Mucosa of stomach (tissue), 1 donor: ENCODE data around the gene CARNS1.

Source experiments
- H3K27me3 ChIP-seq: one replicate; pipeline ENCODE4 v1.7.0; 2013; ENCODE audit warnings: mild to moderate bottlenecking, low read length; ENCODE audit not compliant: control insufficient read depth, insufficient read depth
- H3K36me3 ChIP-seq: one replicate; pipeline ENCODE4 v1.7.0; 2013; ENCODE audit warnings: low read length; ENCODE audit not compliant: control insufficient read depth, insufficient read depth
- H3K4me1 ChIP-seq: one replicate; pipeline ENCODE4 v1.7.0; 2013; ENCODE audit warnings: mild to moderate bottlenecking, low read length; ENCODE audit not compliant: control insufficient read depth, insufficient read depth
- H3K4me3 ChIP-seq: one replicate; pipeline ENCODE4 v1.7.0; 2013; ENCODE audit warnings: low read length
- H3K9ac ChIP-seq: one replicate; pipeline ENCODE4 v1.7.0; 2013; ENCODE audit warnings: mild to moderate bottlenecking, low read length, moderate library complexity
- H3K9me3 ChIP-seq: one replicate; pipeline ENCODE4 v1.7.0; 2013; ENCODE audit warnings: mild to moderate bottlenecking, low read length, moderate library complexity; ENCODE audit not compliant: control insufficient read depth
- donor health status: Pancreatic carcinoma.

Gene CARNS1

GRCh38 chr11:67438158-67438902 lies 22.9 kb downstream of the CARNS1 start:
- H3K36me3 ChIP-seq: peaks cover 40% of the 10 kb centered on the region
- H3K4me1 ChIP-seq: peaks cover 40% of the 10 kb centered on the region
- no peaks in the 10 kb centered on the region for H3K9me3 ChIP-seq
- no peak overlapping the region for H3K4me3 ChIP-seq
- no peak overlapping the region for H3K9ac ChIP-seq
- H3K27me3 ChIP-seq: no peaks in the 10 kb centered on the region

- Histone ChIP-seq H3K9ac (no peak overlapping the region), H3K4me3 (no peak overlapping the region), H3K4me1 (peaks cover 48% of the 10 kb centered on the region), H3K9me3 (no peaks in the 10 kb centered on the region), H3K36me3 (peaks cover 28% of the 10 kb centered on the region), H3K27me3 (no peaks in the 10 kb centered on the region)
Observed at GRCh38 chr11:67439321-67440228, 24.1 kb downstream of the CARNS1 start.

GRCh38 chr11:67440229-67441097 lies 25.0 kb downstream of the CARNS1 start:
- H3K36me3 ChIP-seq: peaks cover 26% of the 10 kb centered on the region
- H3K9ac ChIP-seq: no peak overlapping the region
- no peak overlapping the region for H3K4me3 ChIP-seq
- H3K4me1 ChIP-seq: peaks cover 48% of the 10 kb centered on the region
- no peaks in the 10 kb centered on the region for H3K27me3 ChIP-seq
- H3K9me3 ChIP-seq: no peaks in the 10 kb centered on the region

GRCh38 chr11:67441098-67441563 lies 25.7 kb downstream of the CARNS1 start:
- Histone ChIP-seq H3K36me3 (peaks cover 26% of the 10 kb centered on the region), H3K4me1 (peaks cover 45% of the 10 kb centered on the region), H3K4me3 (no peak overlapping the region), H3K9me3 (no peaks in the 10 kb centered on the region), H3K27me3 (no peaks in the 10 kb centered on the region), H3K9ac (no peak overlapping the region)

- Histone ChIP-seq H3K4me3 (peak overlapping the region; percentile 61), H3K4me1 (peaks cover 45% of the 10 kb centered on the region), H3K36me3 (peaks cover 26% of the 10 kb centered on the region), H3K27me3 (no peaks in the 10 kb centered on the region), H3K9ac (peak overlapping the region; percentile 91), H3K9me3 (no peaks in the 10 kb centered on the region)
Observed at GRCh38 chr11:67441731-67442351, 26.4 kb downstream of the CARNS1 start.

- peaks cover 26% of the 10 kb centered on the region for H3K36me3 ChIP-seq
- no peaks in the 10 kb centered on the region for H3K27me3 ChIP-seq
- peaks cover 45% of the 10 kb centered on the region for H3K4me1 ChIP-seq
- peak overlapping the region; percentile 91 for H3K9ac ChIP-seq
- H3K4me3 ChIP-seq: peak overlapping the region; percentile 61
- H3K9me3 ChIP-seq: no peaks in the 10 kb centered on the region
Observed at GRCh38 chr11:67442504-67443404, 27.3 kb downstream of the CARNS1 start.

GRCh38 chr11:67445515-67445914 lies 30.0 kb downstream of the CARNS1 start:
- Histone ChIP-seq H3K9me3 (no peaks in the 10 kb centered on the region), H3K36me3 (peaks cover 12% of the 10 kb centered on the region), H3K27me3 (no peaks in the 10 kb centered on the region), H3K4me1 (peaks cover 32% of the 10 kb centered on the region), H3K4me3 (no peak overlapping the region), H3K9ac (no peak overlapping the region)

- no peaks in the 10 kb centered on the region for H3K36me3 ChIP-seq
- H3K27me3 ChIP-seq: no peaks in the 10 kb centered on the region
- no peak overlapping the region for H3K9ac ChIP-seq
- H3K4me3 ChIP-seq: no peak overlapping the region
- no peaks in the 10 kb centered on the region for H3K9me3 ChIP-seq
- H3K4me1 ChIP-seq: peaks cover 21% of the 10 kb centered on the region
Observed at GRCh38 chr11:67448220-67448609, 32.7 kb downstream of the CARNS1 start.

- Histone ChIP-seq H3K9me3 (no peaks in the 10 kb centered on the region), H3K36me3 (no peaks in the 10 kb centered on the region), H3K9ac (no peak overlapping the region), H3K4me3 (no peak overlapping the region), H3K4me1 (peaks cover 15% of the 10 kb centered on the region), H3K27me3 (peaks cover 3% of the 10 kb centered on the region)
Observed at GRCh38 chr11:67449116-67449844, 33.8 kb downstream of the CARNS1 start.
